AG04449 (cell line): ENCODE measurements around the gene CDC34.

Experiments
- CTCF ChIA-PET: fragments of 350-600 bp; formaldehyde crosslinking; extraction: SDS; loops from one replicate; lab custom pipeline; 2021; ENCODE audit warnings: antibody characterized with exemption; lab: Yijun Ruan, JAX
- POLR2A ChIA-PET: fragments of 400-600, 350-600 bp; formaldehyde crosslinking; extraction: SDS; loops from one replicate; lab custom pipeline; 2020; ENCODE audit warnings: antibody characterized with exemption, inconsistent platforms; lab: Yijun Ruan, JAX
- DNase-seq: peaks from one replicate; pipeline ENCODE4 v3.0.0-alpha.2; 2010; ENCODE audit warnings: low read depth, low spot score
- H3K4me3 ChIP-seq: 2 replicates; pipeline ENCODE4 v1.5.1; 2011; ENCODE audit warnings: low read depth, mild to moderate bottlenecking, control low read depth, low read length
- CTCF ChIP-seq: IDR thresholded peaks from one replicate; pipeline ENCODE4 v1.5.1; 2011; ENCODE audit warnings: mild to moderate bottlenecking, moderate library complexity, low read length, control low read depth, inconsistent platforms; ENCODE audit not compliant: insufficient read depth; ENCODE audit errors: missing control alignments

Gene CDC34

GRCh38 chr19:485583-486236 is 45.9 kb upstream of the CDC34 start:
- POLR2A ChIA-PET: no interaction called here
- TF ChIP-seq CTCF: no peak
- no peak overlapping the region for H3K4me3 ChIP-seq
- CTCF ChIA-PET: interaction anchor here (3.4 kb wide), 1 partner anchor 25 kb away, joined by 15 read pairs; no protein-coding TSS in a partner anchor
- no peak for DNase-seq

- ChIA-PET POLR2A (interaction anchor here (0.6 to 1.6 kb wide), 4 partner anchors 10 to 79 kb away, joined by 3 to 12 read pairs (median 4); no protein-coding TSS in a partner anchor), CTCF (interaction anchor here (0.9 to 3.4 kb wide), 4 partner anchors 10 to 22 kb away, joined by 3 to 15 read pairs (median 6); no protein-coding TSS in a partner anchor)
- no peak for TF ChIP-seq CTCF
- H3K4me3 ChIP-seq: peak overlapping the region; percentile 72
- no peak for DNase-seq
These were observed 42.8 kb upstream of the CDC34 start for GRCh38 chr19:488505-489417.

- H3K4me3 ChIP-seq: peak overlapping the region; percentile 72
- TF ChIP-seq CTCF: peak; percentile 6
- POLR2A ChIA-PET: interaction anchor here (0.6 to 1.6 kb wide), 4 partner anchors 11 to 80 kb away, joined by 3 to 12 read pairs (median 4); no protein-coding TSS in a partner anchor
- CTCF ChIA-PET: interaction anchor here (0.9 to 7.1 kb wide), 3 partner anchors 16 to 21 kb away, joined by 3 to 88 read pairs (median 7); partner anchors contain the start of gene TPGS1
- no peak for DNase-seq
These were observed 42.0 kb upstream of the CDC34 start for GRCh38 chr19:489418-490196.

GRCh38 chr19:491146-491741 is 40.3 kb upstream of the CDC34 start:
- no peak for DNase-seq
- POLR2A ChIA-PET: interaction anchor here (0.7 kb wide), 1 partner anchor 15 kb away, joined by 3 read pairs; no protein-coding TSS in a partner anchor

More at GRCh38 chr19:491146-491741, 40.3 kb upstream of the CDC34 start:
- no peak for TF ChIP-seq CTCF
- CTCF ChIA-PET: interaction anchor here (1.4 to 7.1 kb wide), 2 partner anchors 14 to 19 kb away, joined by 7 to 88 read pairs; partner anchors contain the start of gene TPGS1
- no peak overlapping the region for H3K4me3 ChIP-seq
